22Rv1 (cell line): Measurements from ENCODE around the gene RAPGEF4.
"Not testable (repeated sequence)": the region's sequence is repeated elsewhere in the genome, so short reads cannot be mapped to it uniquely, and the experiment has no call there.

ENCODE experiments used
- H3K27ac ChIP-seq: fragments of 450-650 bp; 2 replicates; pipeline ENCODE4 v1.5.1; 2017
- ZFX ChIP-seq: fragments of 450-650 bp; IDR thresholded peaks from 2 replicates; pipeline ENCODE4 v1.6.1; 2017; ENCODE audit warnings: antibody characterized with exemption, borderline replicate concordance
- TF ChIP-seq, protein P1 (sequence below): fragments of 450-650 bp; IDR thresholded peaks from 2 replicates; pipeline ENCODE4 v1.5.1; 2017; ENCODE audit warnings: mild to moderate bottlenecking

The RAPGEF4 gene

DNA sequence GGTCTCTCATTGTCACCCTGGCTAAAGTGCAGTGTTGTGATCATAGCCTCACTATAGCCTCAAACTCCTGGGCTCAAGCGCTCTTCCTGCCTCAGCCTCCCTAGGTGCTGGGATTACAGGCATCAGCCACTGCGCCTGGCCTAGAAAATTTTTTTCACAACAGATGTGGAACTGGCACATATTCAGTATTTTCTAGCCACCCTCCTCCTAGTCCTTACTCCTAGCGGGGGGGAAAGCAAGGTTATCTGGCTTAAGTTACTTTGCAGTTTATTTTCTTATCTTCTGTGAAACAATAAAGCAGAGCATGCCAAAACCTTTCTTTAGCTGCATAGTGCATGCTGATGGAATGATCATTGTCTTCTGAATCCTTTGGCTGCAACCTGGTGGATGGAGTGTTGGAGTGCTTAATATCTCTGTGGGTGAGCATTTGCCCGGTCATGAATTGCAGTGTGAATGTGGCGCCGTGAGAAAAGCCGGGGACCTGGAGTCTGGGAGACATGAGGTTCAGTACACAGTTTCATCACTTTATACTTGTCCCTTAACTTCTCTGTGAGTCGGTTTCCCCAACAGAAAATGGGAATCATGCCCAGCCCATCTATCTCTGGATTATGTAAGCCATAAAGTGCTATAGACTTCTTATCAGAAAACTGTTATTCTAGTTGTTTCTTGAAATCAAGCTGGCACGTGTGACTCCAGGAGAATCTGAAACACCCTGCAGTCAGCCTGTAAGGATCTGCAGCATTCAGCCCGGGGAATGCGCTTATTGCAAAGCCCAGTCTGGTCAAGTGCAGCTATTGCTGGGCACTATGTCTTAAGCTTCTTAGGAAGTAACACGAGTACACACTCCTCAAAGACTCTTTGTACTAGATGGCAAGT lies 301.8 kb downstream of the RAPGEF4 start:
- TF ChIP-seq ZFX, result no peak
- TF ChIP-seq, protein P1, sequence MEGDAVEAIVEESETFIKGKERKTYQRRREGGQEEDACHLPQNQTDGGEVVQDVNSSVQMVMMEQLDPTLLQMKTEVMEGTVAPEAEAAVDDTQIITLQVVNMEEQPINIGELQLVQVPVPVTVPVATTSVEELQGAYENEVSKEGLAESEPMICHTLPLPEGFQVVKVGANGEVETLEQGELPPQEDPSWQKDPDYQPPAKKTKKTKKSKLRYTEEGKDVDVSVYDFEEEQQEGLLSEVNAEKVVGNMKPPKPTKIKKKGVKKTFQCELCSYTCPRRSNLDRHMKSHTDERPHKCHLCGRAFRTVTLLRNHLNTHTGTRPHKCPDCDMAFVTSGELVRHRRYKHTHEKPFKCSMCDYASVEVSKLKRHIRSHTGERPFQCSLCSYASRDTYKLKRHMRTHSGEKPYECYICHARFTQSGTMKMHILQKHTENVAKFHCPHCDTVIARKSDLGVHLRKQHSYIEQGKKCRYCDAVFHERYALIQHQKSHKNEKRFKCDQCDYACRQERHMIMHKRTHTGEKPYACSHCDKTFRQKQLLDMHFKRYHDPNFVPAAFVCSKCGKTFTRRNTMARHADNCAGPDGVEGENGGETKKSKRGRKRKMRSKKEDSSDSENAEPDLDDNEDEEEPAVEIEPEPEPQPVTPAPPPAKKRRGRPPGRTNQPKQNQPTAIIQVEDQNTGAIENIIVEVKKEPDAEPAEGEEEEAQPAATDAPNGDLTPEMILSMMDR, result no peak

DNA sequence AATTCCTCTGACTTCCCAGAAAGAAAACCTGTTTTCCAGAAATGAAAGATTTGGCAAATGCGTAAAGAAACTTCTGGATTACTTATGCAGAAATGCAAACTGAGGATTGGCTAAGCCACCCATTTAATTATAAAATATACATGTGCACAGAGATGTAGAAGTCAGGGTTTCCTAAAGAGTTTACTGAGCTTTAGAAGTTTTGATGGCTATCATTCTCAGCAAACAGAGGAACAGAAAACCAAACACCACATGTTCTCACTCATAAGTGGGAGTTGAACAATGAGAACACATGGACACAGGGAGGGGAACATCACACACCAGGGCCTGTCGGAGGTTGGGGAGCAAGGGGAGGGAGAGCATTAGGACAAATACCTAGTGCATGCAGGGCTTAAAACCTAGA lies 302.6 kb downstream of the RAPGEF4 start:
- H3K27ac ChIP-seq, result not testable (repeated sequence)

More for the DNA sequence above, 301.8 kb downstream of the RAPGEF4 start:
- no peak overlapping the region for H3K27ac ChIP-seq

DNA sequence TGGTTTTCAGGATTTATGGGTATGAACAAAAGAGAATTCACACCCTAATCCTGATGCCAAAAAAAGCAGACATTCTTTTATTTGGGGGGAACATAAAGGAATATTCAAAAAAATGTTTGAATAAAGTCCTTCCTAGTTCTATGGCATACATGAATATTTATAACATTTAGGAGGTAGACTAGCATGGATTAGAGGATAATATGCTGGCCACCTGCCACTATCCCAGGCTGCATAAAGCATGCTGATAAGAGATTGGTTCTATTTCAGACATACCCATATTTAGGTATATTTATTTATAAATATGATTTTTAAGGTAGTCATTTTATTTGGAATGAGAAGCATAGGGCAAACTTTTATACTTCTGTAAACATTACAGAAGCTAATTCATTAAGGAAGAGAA lies 305.1 kb downstream of the RAPGEF4 start:
- TF ChIP-seq, protein P1, result no peak
- no peak for TF ChIP-seq ZFX
- no peak overlapping the region for H3K27ac ChIP-seq

DNA sequence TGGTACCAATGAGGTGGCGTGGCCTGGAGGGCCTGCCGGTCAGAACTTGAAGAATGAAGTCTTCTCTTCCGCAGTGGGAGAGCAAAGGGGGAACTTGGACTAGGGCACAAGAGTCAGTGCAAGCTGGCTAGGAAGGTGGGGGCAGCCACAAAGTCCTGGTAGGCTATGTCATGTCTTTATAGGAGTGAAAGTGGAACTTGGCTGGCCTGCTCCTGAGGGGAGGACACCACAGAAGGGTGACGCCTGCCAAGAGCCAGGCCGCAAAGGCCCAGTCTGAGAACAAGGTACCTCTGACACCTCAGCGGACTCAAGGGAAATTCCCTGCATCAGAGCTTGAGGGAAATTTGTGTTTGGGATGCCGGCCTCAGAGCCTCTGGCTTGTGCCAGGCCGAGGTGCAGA lies 307.8 kb downstream of the RAPGEF4 start:
- TF ChIP-seq ZFX, result no peak
- TF ChIP-seq, protein P1, result no peak
- H3K27ac ChIP-seq, result no peak overlapping the region

DNA sequence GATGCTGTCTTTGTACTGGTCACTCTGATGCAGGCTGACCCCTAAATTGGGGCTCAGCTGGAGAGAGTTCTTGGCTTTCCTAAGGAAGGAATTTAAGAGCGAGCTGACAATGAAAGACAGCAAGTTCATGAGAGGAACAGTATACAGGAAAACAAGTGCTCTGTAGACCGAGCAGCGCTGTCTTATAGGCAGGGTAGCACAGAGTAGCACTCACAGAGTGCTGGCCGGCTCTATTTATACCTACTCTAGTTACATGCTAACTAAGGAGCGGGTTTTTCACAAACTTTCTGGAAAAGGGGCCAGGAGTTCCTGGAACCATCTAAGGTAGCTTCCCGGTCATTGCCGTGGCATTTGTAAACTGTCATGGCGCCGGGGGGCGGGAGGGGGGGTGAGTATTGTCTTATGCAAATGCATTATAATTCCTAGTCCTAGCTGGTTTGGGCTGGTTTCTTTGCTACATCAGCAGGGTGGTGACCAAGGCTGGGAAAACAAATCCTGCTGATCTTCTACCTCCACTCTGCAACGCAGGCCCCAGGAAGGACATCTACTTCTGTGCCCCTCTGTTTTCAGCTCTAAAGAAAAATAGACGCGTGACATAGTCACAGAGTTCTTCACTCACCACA lies 308.4 kb downstream of the RAPGEF4 start:
- no peak for TF ChIP-seq ZFX
- TF ChIP-seq, protein P1, result no peak
- H3K27ac ChIP-seq, result no peak overlapping the region

DNA sequence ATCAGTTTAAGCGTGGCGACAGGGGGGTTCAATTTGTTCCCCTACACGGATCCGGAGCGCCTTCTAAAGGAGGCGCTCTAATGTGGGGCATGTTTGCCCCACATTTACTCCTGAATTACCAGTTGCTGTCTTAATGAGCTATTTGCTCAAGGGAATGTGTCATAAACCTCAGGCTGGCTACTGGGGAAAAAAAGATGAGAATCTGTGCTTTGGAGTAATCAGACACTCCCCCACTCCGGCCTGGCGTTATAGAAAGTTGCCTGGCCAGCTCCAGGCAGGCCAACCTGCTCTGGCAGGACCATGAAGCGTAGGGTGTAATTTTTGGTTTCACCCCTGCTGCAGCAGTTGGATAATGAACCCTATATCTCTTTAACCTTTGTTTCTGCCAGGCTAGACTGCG lies 309.0 kb downstream of the RAPGEF4 start:
- no peak for TF ChIP-seq ZFX
- TF ChIP-seq, protein P1, result no peak
- H3K27ac ChIP-seq, result no peak overlapping the region

DNA sequence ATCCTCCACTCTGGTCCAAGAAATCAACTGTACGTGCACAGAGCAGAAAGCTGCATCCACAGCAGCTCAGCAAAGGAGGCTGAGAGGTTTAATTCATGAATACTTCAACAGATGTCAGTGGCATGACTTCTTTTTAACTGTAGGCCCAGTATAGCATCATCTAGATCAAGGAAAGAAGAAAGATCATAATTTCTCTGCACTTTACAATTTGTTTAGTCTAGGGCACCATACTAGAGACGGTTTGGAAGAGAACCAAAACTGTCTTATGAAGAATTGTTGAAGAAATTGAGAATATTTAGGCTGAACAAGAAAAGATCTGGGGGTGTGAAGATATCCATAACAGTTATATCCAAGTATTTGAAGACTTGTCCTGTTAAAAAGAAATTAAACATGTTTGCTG lies 309.5 kb downstream of the RAPGEF4 start:
- TF ChIP-seq, protein P1, result no peak
- no peak for TF ChIP-seq ZFX
- no peak overlapping the region for H3K27ac ChIP-seq
